Neural progenitor cell (in vitro differentiated cells): ENCODE data around the gene ANKRD33. TPM values are rescaled to one million over a fixed set of nuclear protein-coding genes. Genes with fewer than 3 reads are reported as not detected.

Experiments
- DNase-seq: peaks from one replicate; pipeline ENCODE4 v3.0.0-alpha.2; 2016; ENCODE audit warnings: low spot score
- H2AFZ ChIP-seq: fragments of 200-600 bp; sonication (generic); replicated peaks from 2 replicates; pipeline ENCODE4 v1.6.1; 2016; ENCODE audit warnings: antibody characterized with exemption
- H3F3A ChIP-seq: fragments of 200-600 bp; sonication (generic); 2 replicates; pipeline ENCODE4 v1.6.1; 2016; ENCODE audit warnings: antibody characterized with exemption, low read depth
- H3K27ac ChIP-seq: fragments of 200-600 bp; sonication (generic); 2 replicates; pipeline ENCODE4 v1.5.1; 2016; ENCODE audit warnings: mild to moderate bottlenecking
- H3K27me3 ChIP-seq: fragments of 200-600 bp; sonication (generic); 2 replicates; pipeline ENCODE4 v1.6.1; 2016; ENCODE audit warnings: mild to moderate bottlenecking, moderate library complexity
- H3K36me3 ChIP-seq: fragments of 200-600 bp; sonication (generic); 2 replicates; pipeline ENCODE4 v1.5.1; 2016
- H3K4me1 ChIP-seq: fragments of 200-600 bp; sonication (generic); 2 replicates; pipeline ENCODE4 v1.6.1; 2016; ENCODE audit warnings: mixed run types
- H3K4me2 ChIP-seq: fragments of 200-600 bp; sonication (generic); 2 replicates; pipeline ENCODE4 v1.6.1; 2016
- H3K4me3 ChIP-seq: fragments of 200-600 bp; sonication (generic); 2 replicates; pipeline ENCODE4 v1.5.1; 2016
- H3K79me2 ChIP-seq: fragments of 200-600 bp; sonication (generic); 2 replicates; pipeline ENCODE4 v1.6.1; 2016; ENCODE audit warnings: low read depth
- H3K9ac ChIP-seq: fragments of 200-600 bp; sonication (generic); 2 replicates; pipeline ENCODE4 v1.6.1; 2016
- H3K9me3 ChIP-seq: fragments of 200-600 bp; sonication (generic); 2 replicates; pipeline ENCODE4 v1.5.1; 2016; ENCODE audit warnings: low read depth
- H4K20me1 ChIP-seq: fragments of 200-600 bp; sonication (generic); 2 replicates; pipeline ENCODE4 v1.6.1; 2016; ENCODE audit warnings: low read depth
- H3K27ac Mint-ChIP-seq: 3 replicates; pipeline ENCODE4 v1.8.0; 2021; ENCODE audit warnings: mixed read lengths
- H3K27me3 Mint-ChIP-seq: 2 replicates; pipeline ENCODE4 v1.8.0; 2022; ENCODE audit warnings: low read depth, mild to moderate bottlenecking, inconsistent platforms, moderate library complexity, mixed read lengths; ENCODE audit not compliant: insufficient read depth
- H3K36me3 Mint-ChIP-seq: 3 replicates; pipeline ENCODE4 v1.8.0; 2021; ENCODE audit warnings: mixed read lengths
- H3K4me1 Mint-ChIP-seq: 3 replicates; pipeline ENCODE4 v1.8.0; 2021; ENCODE audit warnings: mixed read lengths
- H3K4me3 Mint-ChIP-seq: 3 replicates; pipeline ENCODE4 v1.8.0; 2021; ENCODE audit warnings: mild to moderate bottlenecking, moderate library complexity, mixed read lengths
- H3K9me3 Mint-ChIP-seq: 3 replicates; pipeline ENCODE4 v1.8.0; 2020; ENCODE audit warnings: mixed read lengths
- EZH2 ChIP-seq: fragments of 200-600 bp; sonication (generic); IDR thresholded peaks from 2 replicates; pipeline ENCODE4 v1.6.1; 2017; ENCODE audit warnings: antibody characterized with exemption, mild to moderate bottlenecking, moderate library complexity
- EZH2phosphoT487 ChIP-seq: fragments of 200-600 bp; sonication (generic); IDR thresholded peaks from 2 replicates; pipeline ENCODE4 v1.6.1; 2017; ENCODE audit warnings: antibody characterized with exemption
- total RNA-seq: library from RNA; depleted of rRNA; stranded (reverse); fragments of >200 nt; gene quantifications from 2 replicates; pipeline ENCODE4 v1.2.3, GENCODE V29; 2015; ENCODE audit warnings: low replicate concordance
- TF ChIP-seq, protein P1 (sequence below): fragments of 200-600 bp; sonication (generic); IDR thresholded peaks from 2 replicates; pipeline ENCODE4 v1.5.1; 2017; ENCODE audit warnings: antibody characterized with exemption, mild to moderate bottlenecking

Gene ANKRD33
- total RNA-seq, 1 donor from 2014 or later: 0.39 TPM

DNA sequence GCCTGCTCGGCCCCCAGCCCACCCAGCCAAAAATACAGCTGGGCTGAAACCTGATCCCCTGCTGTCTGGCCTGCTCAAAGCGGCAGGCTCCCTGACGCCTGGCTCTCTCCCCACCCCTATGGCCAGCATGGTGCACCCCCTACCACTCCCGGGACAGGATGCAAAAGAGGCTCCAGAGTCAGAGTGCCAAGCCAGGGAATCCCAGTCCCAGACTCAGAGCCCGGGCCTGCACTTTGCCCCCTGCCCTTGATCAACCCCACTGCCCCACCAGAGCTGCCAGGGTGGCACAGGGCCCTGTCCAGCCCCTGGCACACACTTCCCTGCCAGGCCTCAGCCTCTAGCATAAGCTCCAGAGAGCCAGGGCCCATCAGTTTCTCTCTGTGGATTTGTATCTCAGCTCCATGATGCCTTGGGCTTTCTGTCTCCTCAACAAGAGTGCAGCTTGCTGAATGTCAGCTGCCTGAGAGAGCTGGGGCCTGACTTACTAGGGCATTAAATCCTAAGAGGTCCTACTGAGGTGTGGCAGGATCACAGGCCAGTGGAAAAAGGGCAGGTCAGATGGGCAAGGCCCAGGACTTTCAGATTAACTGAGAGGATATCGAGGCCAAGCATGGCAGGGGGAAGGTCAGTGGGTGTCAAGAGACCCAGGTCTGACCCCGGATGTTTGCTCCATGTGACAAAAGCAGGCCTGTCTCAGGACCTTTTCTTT is 33.3 kb downstream of the ANKRD33 start:
- H3K4me1 Mint-ChIP-seq: peaks cover 16% of the 10 kb centered on the region
- no peak overlapping the region for H3K27ac ChIP-seq
- peaks cover 11% of the 10 kb centered on the region for H3K27me3 Mint-ChIP-seq
- H3K9me3 Mint-ChIP-seq: no peaks in the 10 kb centered on the region
- DNase-seq: peak; percentile 67
- no peak overlapping the region for H2AFZ ChIP-seq
- H3K4me3 Mint-ChIP-seq: no peak overlapping the region
- H3K4me1 ChIP-seq: peaks cover 14% of the 10 kb centered on the region
- H3K79me2 ChIP-seq: no peaks in the 10 kb centered on the region
- no peak overlapping the region for H3K4me3 ChIP-seq
- no peak overlapping the region for H3K27ac Mint-ChIP-seq
- no peak overlapping the region for H3K9ac ChIP-seq
- H3K36me3 Mint-ChIP-seq: no peaks in the 10 kb centered on the region
- no peaks in the 10 kb centered on the region for H3K36me3 ChIP-seq
- no peaks in the 10 kb centered on the region for H4K20me1 ChIP-seq
- TF ChIP-seq EZH2 (no peak), EZH2phosphoT487 (no peak)
- TF ChIP-seq, protein P1, sequence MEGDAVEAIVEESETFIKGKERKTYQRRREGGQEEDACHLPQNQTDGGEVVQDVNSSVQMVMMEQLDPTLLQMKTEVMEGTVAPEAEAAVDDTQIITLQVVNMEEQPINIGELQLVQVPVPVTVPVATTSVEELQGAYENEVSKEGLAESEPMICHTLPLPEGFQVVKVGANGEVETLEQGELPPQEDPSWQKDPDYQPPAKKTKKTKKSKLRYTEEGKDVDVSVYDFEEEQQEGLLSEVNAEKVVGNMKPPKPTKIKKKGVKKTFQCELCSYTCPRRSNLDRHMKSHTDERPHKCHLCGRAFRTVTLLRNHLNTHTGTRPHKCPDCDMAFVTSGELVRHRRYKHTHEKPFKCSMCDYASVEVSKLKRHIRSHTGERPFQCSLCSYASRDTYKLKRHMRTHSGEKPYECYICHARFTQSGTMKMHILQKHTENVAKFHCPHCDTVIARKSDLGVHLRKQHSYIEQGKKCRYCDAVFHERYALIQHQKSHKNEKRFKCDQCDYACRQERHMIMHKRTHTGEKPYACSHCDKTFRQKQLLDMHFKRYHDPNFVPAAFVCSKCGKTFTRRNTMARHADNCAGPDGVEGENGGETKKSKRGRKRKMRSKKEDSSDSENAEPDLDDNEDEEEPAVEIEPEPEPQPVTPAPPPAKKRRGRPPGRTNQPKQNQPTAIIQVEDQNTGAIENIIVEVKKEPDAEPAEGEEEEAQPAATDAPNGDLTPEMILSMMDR: no peak
- peaks cover 11% of the 10 kb centered on the region for H3F3A ChIP-seq
- no peaks in the 10 kb centered on the region for H3K9me3 ChIP-seq
- H3K4me2 ChIP-seq: peak overlapping the region; percentile 36
- peaks cover 20% of the 10 kb centered on the region for H3K27me3 ChIP-seq

GRCh38 chr12:51922146-51922545 is 34.2 kb downstream of the ANKRD33 start:
- no peak overlapping the region for H3K27ac Mint-ChIP-seq
- peak overlapping the region; percentile 59 for H3K4me3 Mint-ChIP-seq
- no peak overlapping the region for H3K9ac ChIP-seq
- H3K4me3 ChIP-seq: no peak overlapping the region
- no peak for DNase-seq
- no peaks in the 10 kb centered on the region for H4K20me1 ChIP-seq
- H3K4me2 ChIP-seq: no peak overlapping the region
- peaks cover 16% of the 10 kb centered on the region for H3K4me1 Mint-ChIP-seq
- peaks cover 20% of the 10 kb centered on the region for H3K27me3 ChIP-seq
- peaks cover 14% of the 10 kb centered on the region for H3K4me1 ChIP-seq
- TF ChIP-seq EZH2 (no peak), EZH2phosphoT487 (no peak)
- TF ChIP-seq, protein P1: no peak
- H3F3A ChIP-seq: peaks cover 11% of the 10 kb centered on the region
- no peak overlapping the region for H3K27ac ChIP-seq
- H3K27me3 Mint-ChIP-seq: peaks cover 11% of the 10 kb centered on the region
- no peaks in the 10 kb centered on the region for H3K36me3 Mint-ChIP-seq
- no peaks in the 10 kb centered on the region for H3K9me3 ChIP-seq
- H3K36me3 ChIP-seq: no peaks in the 10 kb centered on the region
- H2AFZ ChIP-seq: no peak overlapping the region
- no peaks in the 10 kb centered on the region for H3K9me3 Mint-ChIP-seq
- H3K79me2 ChIP-seq: no peaks in the 10 kb centered on the region

GRCh38 chr12:51922762-51923505 is 35.0 kb downstream of the ANKRD33 start:
- Histone ChIP-seq H3K36me3 (no peaks in the 10 kb centered on the region), H3K9me3 (no peaks in the 10 kb centered on the region), H3K27me3 (peaks cover 20% of the 10 kb centered on the region), H3K27ac (no peak overlapping the region), H3K4me3 (no peak overlapping the region), H2AFZ (peak overlapping the region; percentile 61), H3F3A (peaks cover 11% of the 10 kb centered on the region), H3K4me2 (peak overlapping the region; percentile 56), H3K79me2 (no peaks in the 10 kb centered on the region), H3K4me1 (peaks cover 14% of the 10 kb centered on the region), H3K9ac (no peak overlapping the region), H4K20me1 (no peaks in the 10 kb centered on the region)
- Mint-ChIP-seq H3K9me3 (no peaks in the 10 kb centered on the region), H3K27me3 (peaks cover 7% of the 10 kb centered on the region), H3K27ac (no peak overlapping the region), H3K36me3 (no peaks in the 10 kb centered on the region), H3K4me3 (no peak overlapping the region), H3K4me1 (peaks cover 12% of the 10 kb centered on the region)
- TF ChIP-seq EZH2phosphoT487 (no peak), EZH2 (no peak)
- TF ChIP-seq, protein P1: no peak
- DNase-seq: no peak
